ENCODE results near the gene C1QTNF4. TPM values are rescaled to one million over a fixed set of nuclear protein-coding genes. Genes with fewer than 3 reads are reported as not detected.

Gene C1QTNF4
- total RNA-seq, 3 donors from 2014 or later = 0.18 TPM; not detected in 2

DNA sequence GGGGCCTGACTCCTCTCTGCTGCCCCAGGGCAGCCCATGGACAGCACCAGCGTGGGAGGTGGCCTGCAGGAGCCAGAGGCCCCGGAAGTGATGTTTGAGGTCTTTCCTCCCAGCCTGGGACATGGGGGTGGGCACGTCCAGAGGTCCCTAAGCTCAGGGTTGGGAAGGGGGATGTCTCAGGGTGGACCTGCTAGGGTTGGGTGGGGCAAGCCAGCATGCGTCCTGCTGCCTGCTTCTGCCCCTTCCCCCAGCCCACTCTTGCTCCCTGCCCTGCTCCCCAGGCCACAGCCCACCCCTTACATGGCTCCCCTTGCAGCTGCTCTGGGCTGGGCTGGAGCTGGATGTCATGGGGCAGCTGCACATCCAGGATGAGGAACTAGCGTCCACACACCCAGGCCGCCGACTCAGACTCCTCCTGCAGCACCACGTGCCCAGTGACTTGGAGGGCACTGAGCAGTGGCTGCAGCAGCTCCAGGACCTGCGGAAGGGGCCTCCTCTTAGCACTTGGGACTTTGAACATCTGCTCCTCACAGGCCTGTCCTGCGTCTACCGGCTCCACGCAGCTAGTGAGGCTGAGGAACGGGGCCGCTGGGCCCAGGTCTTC lies 6.4 kb downstream of the C1QTNF4 start:
- no peaks in the 10 kb centered on the region for H3K4me1 Mint-ChIP-seq (ENCODE audit: low read depth)
- no peak overlapping the region for H3K4me3 Mint-ChIP-seq
- ATAC-seq = no peak
- no peak for DNase-seq
- H3K36me3 Mint-ChIP-seq (ENCODE audit: insufficient read depth) = peaks cover 14% of the 10 kb centered on the region
- H3K27me3 Mint-ChIP-seq (ENCODE audit: low read depth) = peaks cover 7% of the 10 kb centered on the region
- no peaks in the 10 kb centered on the region for H3K9me3 Mint-ChIP-seq

- DNase-seq (no peak), ATAC-seq (no peak)
- Mint-ChIP-seq H3K36me3 (ENCODE audit: insufficient read depth) (peaks cover 17% of the 10 kb centered on the region), H3K4me1 (ENCODE audit: low read depth) (no peaks in the 10 kb centered on the region), H3K4me3 (no peak overlapping the region), H3K27me3 (ENCODE audit: low read depth) (peaks cover under 1% of the 10 kb centered on the region), H3K9me3 (no peaks in the 10 kb centered on the region)
These were observed 7.0 kb downstream of the C1QTNF4 start for GRCh38 chr11:47587039-47587716.

GRCh38 chr11:47586098-47586855 lies 7.9 kb downstream of the C1QTNF4 start, which contains the start of gene FAM180B:
FAM180B (plus strand) TSS chr11:47586678; CDS start chr11:47586769, 91 bp downstream.
- no peaks in the 10 kb centered on the region for H3K27me3 Mint-ChIP-seq (ENCODE audit: low read depth)
- H3K9me3 Mint-ChIP-seq = no peaks in the 10 kb centered on the region
- no peak for ATAC-seq
- no peak within 1 kb of the TSS for H3K4me3 Mint-ChIP-seq
- H3K36me3 Mint-ChIP-seq (ENCODE audit: insufficient read depth) = peaks cover 25% of the 10 kb centered on the region
- no peak for DNase-seq
- H3K4me1 Mint-ChIP-seq (ENCODE audit: low read depth) = no peaks in the 10 kb centered on the region

DNA sequence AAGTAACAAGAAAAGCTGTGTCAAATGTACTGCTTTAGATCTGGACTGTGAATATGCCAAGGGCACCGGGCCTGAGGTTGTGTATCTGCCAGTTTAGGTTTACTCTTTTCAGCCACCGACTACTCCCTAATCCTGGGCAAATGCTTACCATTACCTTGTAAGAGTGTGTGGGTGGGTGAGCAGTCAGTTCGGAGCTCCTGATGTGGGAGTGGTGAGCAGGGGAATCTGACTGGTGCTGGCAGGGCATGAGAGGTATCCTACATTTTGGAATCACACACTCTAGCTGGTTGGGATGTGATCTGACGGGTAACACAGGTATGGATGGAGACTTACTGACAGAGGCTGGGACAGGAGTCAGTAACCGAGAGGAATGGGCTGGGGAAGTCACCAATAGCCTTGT lies 10.4 kb downstream of the C1QTNF4 start:
- Mint-ChIP-seq H3K4me3 (no peak overlapping the region), H3K4me1 (ENCODE audit: low read depth) (peaks cover 11% of the 10 kb centered on the region), H3K36me3 (ENCODE audit: insufficient read depth) (peaks cover 27% of the 10 kb centered on the region)

DNA sequence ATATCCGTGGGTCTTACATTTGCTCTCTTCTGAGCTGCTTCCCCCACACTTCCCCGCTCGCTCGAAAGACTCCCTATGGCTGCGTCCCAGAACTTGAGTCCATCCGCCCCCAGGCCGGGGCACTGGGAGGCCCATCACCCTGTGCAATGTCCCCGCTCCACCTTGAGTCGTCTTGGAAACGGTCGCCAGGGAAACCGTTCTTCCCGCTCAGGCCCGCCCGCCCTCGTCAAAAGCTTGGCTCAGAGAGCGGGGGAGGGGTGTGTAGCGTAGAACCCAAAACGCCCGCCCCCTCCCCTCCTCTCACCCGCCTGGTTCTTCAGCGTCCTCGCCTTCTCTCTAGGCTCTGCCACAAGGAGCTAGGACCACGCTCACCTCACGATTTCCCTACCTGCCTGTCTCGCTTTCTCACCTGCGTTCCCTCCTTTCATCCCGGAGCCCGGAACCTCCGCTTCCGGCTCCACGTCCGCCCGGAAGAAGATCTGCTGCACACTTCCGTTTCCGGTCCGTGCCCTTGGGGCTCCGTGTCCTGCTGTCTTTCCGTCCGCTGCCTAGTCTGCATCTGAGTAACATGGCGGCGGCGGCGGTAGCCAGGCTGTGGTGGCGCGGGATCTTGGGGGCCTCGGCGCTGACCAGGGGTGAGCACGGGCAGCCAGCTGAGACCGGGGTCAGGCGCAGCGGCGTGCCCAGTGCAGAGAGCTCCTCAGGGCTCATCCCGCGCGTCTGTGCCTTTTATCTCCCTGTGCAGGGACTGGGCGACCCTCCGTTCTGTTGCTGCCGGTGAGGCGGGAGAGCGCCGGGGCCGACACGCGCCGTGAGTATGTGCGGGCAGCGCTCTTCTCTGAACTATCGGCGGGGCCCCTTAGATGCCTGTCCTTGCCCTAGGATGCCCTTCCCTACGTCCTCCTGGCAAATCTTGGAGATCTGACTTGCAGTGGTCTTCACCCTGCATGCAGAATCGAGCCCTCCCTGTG lies 15.4 kb downstream of the C1QTNF4 start, which contains the start of the genes KBTBD4 and NDUFS3:
KBTBD4 (minus strand) TSS at position 447 of the 971 bp plus-strand sequence; CDS start at position 428, 19 bp downstream.
NDUFS3 (plus strand) TSS at position 551 of the 971 bp plus-strand sequence; CDS start at position 569, 18 bp downstream.
- Mint-ChIP-seq H3K4me1 (ENCODE audit: low read depth) (peaks cover 30% of the 10 kb centered on the region), H3K4me3 (peak within 1 kb of the TSS; percentile 96), H3K36me3 (ENCODE audit: insufficient read depth) (peaks cover 31% of the 10 kb centered on the region), H3K27me3 (ENCODE audit: low read depth) (no peaks in the 10 kb centered on the region), H3K9me3 (no peaks in the 10 kb centered on the region)
- peak; percentile 95 to 97 for ATAC-seq
- peak; percentile 85 for DNase-seq

More for the DNA sequence above, 10.4 kb downstream of the C1QTNF4 start:
- Mint-ChIP-seq H3K9me3 (no peaks in the 10 kb centered on the region), H3K27me3 (ENCODE audit: low read depth) (no peaks in the 10 kb centered on the region)
- ATAC-seq (no peak), DNase-seq (no peak)

DNA sequence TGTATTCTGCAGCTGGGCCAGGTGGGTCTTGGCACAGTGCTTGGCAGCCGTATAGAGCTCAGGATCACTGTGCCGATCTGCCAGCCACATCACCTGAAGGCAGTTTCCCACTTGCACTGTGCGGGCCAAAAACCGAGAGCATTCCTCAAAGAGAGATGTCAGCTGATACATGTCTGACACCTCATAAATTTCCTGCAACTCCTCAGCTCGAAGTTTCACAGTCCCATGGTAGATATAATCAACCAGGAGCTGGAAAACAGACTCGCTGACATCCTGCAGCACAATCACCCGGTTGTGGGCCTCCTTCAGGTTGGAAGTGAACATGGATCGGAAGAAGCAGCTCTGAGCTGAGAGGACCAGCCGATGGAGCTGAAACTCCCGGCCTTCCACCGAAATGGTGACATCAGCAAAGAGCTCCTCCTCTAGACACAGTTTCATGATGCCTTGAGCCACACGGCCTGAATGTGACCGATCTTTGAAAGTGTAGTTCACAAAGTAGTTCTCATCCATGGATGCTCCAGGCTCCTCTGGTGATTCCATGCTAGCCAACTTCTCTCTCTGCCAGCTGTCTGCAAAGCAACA lies 16.7 kb downstream of the C1QTNF4 start:
- peaks cover 27% of the 10 kb centered on the region for H3K36me3 Mint-ChIP-seq (ENCODE audit: insufficient read depth)
- no peak for ATAC-seq
- no peaks in the 10 kb centered on the region for H3K9me3 Mint-ChIP-seq
- H3K4me1 Mint-ChIP-seq (ENCODE audit: low read depth) = peaks cover 32% of the 10 kb centered on the region
- H3K27me3 Mint-ChIP-seq (ENCODE audit: low read depth) = no peaks in the 10 kb centered on the region
- peak overlapping the region; percentile 96 for H3K4me3 Mint-ChIP-seq
- no peak for DNase-seq

DNA sequence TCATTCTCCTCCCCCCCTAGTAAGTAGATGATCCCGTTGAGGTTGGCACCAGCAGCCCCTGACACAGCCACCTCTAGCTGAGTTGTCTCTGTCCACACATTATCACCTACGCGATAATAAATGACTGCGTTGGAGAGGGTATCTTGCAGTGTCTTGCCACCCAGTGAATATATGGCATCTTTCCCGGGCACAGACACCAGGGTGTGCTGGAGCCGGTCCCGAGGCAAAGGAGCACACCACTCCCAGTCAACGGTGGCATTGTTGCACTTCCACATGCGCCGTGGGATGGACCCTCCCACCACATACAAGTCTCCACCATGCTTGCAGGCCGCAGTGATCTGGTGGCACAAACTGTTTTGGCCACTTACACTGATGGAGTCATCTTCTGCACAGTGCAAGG lies 20.9 kb downstream of the C1QTNF4 start:
- Mint-ChIP-seq H3K27me3 (ENCODE audit: low read depth) (no peaks in the 10 kb centered on the region), H3K36me3 (ENCODE audit: insufficient read depth) (peaks cover 28% of the 10 kb centered on the region), H3K9me3 (no peaks in the 10 kb centered on the region), H3K4me3 (no peak overlapping the region), H3K4me1 (ENCODE audit: low read depth) (peaks cover 21% of the 10 kb centered on the region)
- DNase-seq (no peak), ATAC-seq (no peak)

GRCh38 chr11:47572715-47573255 lies 21.4 kb downstream of the C1QTNF4 start:
- H3K4me1 Mint-ChIP-seq (ENCODE audit: low read depth) = peaks cover 17% of the 10 kb centered on the region
- no peak for ATAC-seq
- peaks cover 28% of the 10 kb centered on the region for H3K36me3 Mint-ChIP-seq (ENCODE audit: insufficient read depth)
- no peak overlapping the region for H3K4me3 Mint-ChIP-seq
- H3K9me3 Mint-ChIP-seq = no peaks in the 10 kb centered on the region
- no peak for DNase-seq
- H3K27me3 Mint-ChIP-seq (ENCODE audit: low read depth) = no peaks in the 10 kb centered on the region

DNA sequence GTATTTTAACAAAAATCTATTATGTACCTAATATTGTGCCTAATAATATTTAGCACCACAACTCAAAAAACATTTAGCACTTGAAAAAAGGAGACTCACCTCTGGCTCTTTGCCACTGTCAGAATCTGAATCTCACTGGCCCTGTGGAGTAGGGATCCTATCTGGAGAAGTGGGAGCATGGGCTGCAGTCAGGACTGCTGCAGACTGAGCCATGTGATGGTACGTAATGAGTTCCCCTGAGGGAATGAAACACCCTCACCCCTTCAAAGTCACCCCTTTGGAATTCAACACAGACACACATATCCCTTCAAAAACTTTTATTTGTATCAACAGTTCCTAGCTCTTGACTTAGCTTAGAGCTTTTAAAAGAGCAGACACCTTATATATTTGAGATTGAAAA lies 22.3 kb downstream of the C1QTNF4 start:
- Mint-ChIP-seq H3K36me3 (ENCODE audit: insufficient read depth) (peaks cover 23% of the 10 kb centered on the region), H3K9me3 (no peaks in the 10 kb centered on the region), H3K4me1 (ENCODE audit: low read depth) (peaks cover 9% of the 10 kb centered on the region), H3K27me3 (ENCODE audit: low read depth) (no peaks in the 10 kb centered on the region), H3K4me3 (no peak overlapping the region)
- DNase-seq (no peak), ATAC-seq (no peak)

GRCh38 chr11:47571357-47571729 lies 22.9 kb downstream of the C1QTNF4 start:
- Mint-ChIP-seq H3K4me1 (ENCODE audit: low read depth) (peaks cover 14% of the 10 kb centered on the region), H3K36me3 (ENCODE audit: insufficient read depth) (peaks cover 22% of the 10 kb centered on the region), H3K9me3 (no peaks in the 10 kb centered on the region), H3K27me3 (ENCODE audit: low read depth) (no peaks in the 10 kb centered on the region), H3K4me3 (no peak overlapping the region)
- DNase-seq (no peak), ATAC-seq (no peak)

DNA sequence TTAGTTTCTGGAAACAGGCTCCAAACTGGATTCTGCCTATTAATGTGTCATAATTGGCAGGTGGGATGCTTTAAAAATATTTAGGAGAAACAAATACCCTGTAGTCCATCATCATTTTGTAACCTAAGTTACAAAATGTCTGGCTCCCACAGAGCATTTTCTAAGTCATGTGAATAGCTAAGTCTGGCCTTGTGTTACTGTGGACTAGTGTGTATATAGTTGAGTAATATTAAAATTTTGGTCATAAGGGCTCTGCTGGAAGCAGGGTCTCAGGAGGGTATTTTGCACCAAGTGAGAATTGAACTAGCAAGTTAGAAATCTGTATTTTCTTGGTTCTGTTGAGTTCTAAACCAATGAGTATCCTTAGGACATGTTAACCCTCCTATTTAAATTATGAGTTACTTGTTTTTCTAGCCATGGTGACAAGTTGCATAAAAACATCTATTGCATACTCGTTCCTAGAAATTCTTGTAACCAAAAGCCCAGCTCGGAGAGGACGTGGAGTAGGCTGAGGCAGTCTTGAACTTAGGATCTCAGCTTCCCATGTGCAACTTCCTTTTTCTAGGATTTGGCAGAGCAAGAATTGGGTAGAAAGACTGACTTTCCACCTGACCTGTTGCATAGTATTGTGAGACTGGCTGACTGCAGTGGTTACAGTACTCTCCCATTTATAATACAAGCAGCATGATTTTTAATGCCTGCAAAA lies 23.4 kb downstream of the C1QTNF4 start:
- no peaks in the 10 kb centered on the region for H3K9me3 Mint-ChIP-seq
- no peak for DNase-seq
- H3K4me3 Mint-ChIP-seq = no peak overlapping the region
- H3K4me1 Mint-ChIP-seq (ENCODE audit: low read depth) = peaks cover 18% of the 10 kb centered on the region
- H3K36me3 Mint-ChIP-seq (ENCODE audit: insufficient read depth) = peaks cover 20% of the 10 kb centered on the region
- ATAC-seq = no peak
- H3K27me3 Mint-ChIP-seq (ENCODE audit: low read depth) = no peaks in the 10 kb centered on the region

DNA sequence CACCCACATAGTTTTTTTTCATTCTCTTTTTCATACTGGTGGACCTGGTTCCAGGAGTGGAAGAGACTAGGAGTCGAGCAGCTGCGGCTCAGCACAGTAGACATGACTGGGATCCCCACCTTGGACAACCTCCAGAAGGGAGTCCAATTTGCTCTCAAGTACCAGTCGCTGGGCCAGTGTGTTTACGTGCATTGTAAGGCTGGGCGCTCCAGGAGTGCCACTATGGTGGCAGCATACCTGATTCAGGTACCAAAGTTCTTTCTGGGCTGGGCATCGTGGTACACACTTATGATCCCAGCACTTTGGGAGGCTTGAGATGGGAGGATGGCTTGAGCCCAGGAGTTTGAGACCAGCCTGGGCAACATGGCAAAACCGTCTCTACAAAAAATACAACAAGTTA lies 24.6 kb downstream of the C1QTNF4 start:
- H3K36me3 Mint-ChIP-seq (ENCODE audit: insufficient read depth) = peaks cover 20% of the 10 kb centered on the region
- H3K4me3 Mint-ChIP-seq = no peak overlapping the region
- H3K9me3 Mint-ChIP-seq = no peaks in the 10 kb centered on the region
- H3K27me3 Mint-ChIP-seq (ENCODE audit: low read depth) = no peaks in the 10 kb centered on the region
- ATAC-seq (no peak), DNase-seq (no peak)
- H3K4me1 Mint-ChIP-seq (ENCODE audit: low read depth) = peaks cover 21% of the 10 kb centered on the region
